ENCODE results near the gene PHACTR2.
"Not testable (repeated sequence)": the region's sequence is repeated elsewhere in the genome, so short reads cannot be mapped to it uniquely, and the experiment has no call there.

Gene PHACTR2

DNA sequence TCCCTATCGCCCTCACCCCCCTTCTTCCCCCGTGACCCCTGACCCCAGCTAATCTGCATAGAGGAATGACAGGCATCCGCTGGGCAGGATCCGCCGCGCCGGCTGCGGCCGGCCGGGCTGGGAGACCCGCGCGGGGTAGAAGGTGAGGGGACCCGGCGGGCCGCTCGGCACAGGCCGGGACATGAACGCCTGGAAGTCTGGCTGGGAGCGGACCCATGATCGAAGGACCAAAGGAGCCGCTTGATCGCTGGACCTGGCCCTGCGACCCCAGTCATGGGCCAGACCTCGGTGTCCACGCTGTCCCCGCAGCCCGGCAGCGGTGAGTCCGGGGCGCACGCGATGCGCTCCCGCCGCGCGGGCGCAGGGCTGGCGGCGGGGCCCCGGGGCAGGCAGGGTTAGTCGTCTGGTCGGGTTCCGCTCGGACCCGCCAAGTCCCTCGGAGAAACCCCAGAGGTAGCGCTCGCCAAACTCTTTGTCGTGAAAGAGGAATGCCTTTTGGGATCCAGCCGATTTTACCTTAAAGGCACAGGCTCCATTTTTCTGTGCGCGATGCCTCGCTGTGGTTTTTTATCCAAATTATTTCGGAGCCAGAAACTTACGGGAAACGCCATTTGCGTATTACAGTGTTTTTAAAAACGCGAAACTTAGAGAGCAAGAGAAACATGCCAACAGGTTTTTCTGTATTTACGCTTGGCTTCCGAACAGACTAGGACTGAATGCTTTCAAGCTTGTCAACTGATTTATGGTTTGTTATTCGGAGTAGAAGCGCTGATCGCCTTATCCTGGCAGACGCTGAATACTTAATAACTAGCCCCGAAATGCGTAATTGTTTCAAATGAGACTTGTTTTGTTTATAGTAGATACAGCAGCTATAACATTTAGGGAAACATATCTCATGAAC lies at the start of gene PHACTR2:
Gene PHACTR2, plus strand, starts transcription at position 75 of the 901 bp plus-strand sequence. Its CDS starts 199 bp downstream, at position 274.
- ATAC-seq = peak; percentile 84
- DNase-seq = peak; percentile 58

DNA sequence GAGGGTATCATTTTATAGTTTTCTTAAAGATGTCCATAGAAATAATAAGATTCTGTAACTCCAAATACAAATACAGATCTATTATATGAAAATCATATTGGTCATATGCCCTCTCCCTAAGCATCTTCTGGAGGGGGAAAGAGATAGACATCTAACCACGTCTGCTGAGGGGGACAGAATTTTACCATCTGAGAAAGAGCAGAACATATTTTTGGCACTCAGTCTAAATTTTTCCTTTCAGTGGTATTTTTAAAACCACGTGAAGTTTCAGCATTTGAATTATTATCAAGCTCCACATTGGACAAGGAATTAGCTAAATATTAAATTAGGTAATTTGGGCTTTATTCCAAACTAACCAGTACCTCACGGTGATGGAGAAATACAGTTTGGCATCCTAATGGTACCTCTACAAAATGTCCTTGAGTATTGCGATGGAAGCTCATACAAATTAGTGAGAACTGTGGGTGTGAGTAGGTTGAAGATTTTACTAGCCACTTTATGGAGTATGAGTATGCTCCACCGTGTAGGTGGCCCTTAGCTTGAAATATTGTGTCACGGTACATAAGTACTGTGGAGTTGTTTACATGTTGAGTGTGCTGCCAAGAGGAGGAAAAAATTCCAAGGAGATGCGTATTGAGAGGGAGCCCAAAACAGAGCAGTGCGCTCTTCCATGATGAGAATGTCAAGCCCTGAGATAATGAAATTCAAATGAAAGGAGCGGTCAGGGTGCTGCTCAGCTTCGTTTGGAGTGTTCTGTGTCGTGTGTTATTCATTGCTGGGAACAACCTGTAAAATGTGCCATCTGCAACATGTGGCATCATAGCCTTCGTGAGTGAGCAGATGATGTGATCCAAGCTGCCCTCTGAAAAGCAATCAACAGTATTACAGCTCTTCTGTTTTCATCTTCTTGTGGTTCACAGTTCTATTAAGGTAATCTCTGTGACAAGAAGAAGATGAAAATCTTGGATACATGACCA lies 48.4 kb upstream of the PHACTR2 start:
- no peak for DNase-seq
- ATAC-seq = peak; percentile 90

DNA sequence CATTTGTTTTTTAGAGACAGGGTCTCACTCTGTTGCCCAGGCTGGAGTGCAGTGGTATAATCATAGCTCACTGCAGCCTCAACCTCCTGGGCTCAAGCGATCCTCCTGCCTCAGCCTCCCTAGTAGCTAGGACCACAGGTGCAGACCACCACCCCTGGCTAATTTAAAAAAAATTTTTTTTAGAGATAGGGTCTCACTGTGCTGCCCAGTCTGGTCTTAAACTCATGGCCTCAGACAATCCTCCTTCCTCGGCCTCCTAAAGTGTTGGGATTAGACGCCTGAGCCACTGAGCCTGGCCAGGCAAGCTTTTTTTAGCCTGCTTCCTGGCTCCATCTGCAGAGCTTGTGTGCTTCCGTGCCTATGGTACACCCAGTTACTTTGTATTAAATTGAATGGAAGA lies 46.6 kb upstream of the PHACTR2 start:
- ATAC-seq, DNase-seq: not testable (repeated sequence)

DNA sequence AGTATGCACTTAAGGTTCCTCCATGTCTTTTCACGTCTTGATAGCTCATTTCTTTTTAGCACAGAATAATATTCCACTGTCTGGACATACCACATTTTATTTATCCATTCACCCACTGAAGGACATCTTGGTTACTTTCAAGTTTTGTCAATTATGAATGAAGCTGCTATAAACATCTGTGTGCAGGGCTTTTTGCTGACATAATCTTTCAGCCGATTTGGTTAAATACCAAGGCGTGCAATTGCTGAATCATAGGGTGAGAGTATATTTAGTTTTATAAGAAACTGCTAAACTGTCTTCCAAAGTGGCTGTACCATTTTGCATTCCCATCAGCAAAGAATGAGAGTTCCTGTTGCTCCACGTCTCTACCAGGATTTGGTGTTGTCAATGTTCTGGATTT lies 44.9 kb upstream of the PHACTR2 start:
- no peak for DNase-seq
- ATAC-seq = no peak

DNA sequence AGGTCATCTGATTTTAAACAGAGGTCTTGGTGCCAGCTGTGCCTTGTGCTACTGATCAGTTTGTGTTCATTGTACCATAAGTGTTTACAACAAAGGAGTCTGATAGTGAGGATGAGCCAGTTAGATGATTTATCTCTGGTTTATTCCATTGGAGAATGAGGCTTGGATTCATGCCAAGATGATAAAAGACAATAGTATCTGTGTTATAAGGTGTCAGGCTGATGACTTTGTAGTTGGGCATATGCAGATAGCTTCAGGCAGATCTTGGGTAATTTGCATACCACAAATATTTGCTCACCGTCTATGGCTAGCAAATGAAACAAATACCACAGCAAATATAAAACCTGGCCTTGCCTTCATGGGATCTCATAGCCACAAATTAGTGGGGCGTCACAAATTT lies 43.3 kb upstream of the PHACTR2 start:
- DNase-seq (no peak), ATAC-seq (no peak)

- DNase-seq (no peak), ATAC-seq (no peak)
Measured at GRCh38 chr6:143637691-143638090, 40.1 kb upstream of the PHACTR2 start.

- no peak for DNase-seq
- ATAC-seq = no peak
Measured at GRCh38 chr6:143642403-143642802, 35.4 kb upstream of the PHACTR2 start.

GRCh38 chr6:143647191-143647590 lies 30.6 kb upstream of the PHACTR2 start:
- peak; percentile 95 for ATAC-seq
- no peak for DNase-seq

DNA sequence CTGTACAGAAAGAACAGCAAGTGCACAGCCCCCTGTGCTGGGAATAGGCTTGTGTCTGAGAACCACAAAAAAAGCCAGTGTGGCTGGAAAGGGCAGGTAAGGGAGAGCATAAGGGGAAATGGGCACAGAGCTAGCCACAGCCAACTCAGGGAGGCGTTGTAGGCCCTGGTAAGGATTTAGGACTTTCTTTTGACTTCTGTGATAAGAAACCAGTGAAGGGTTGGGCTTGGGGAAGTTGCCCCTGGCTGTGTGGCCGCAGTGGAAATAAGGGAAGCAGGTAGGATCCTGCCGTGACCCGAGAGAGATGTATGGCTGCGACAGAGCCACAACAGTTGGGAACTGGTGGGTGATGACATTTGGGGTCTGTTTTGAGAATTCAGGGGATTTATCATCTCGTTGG lies 30.0 kb upstream of the PHACTR2 start:
- ATAC-seq = no peak
- DNase-seq = no peak

- not testable (repeated sequence) for DNase-seq, ATAC-seq
Measured at GRCh38 chr6:143649319-143649718, 28.4 kb upstream of the PHACTR2 start.

- DNase-seq, ATAC-seq: not testable (repeated sequence)
Measured at GRCh38 chr6:143651328-143651727, 26.4 kb upstream of the PHACTR2 start.

DNA sequence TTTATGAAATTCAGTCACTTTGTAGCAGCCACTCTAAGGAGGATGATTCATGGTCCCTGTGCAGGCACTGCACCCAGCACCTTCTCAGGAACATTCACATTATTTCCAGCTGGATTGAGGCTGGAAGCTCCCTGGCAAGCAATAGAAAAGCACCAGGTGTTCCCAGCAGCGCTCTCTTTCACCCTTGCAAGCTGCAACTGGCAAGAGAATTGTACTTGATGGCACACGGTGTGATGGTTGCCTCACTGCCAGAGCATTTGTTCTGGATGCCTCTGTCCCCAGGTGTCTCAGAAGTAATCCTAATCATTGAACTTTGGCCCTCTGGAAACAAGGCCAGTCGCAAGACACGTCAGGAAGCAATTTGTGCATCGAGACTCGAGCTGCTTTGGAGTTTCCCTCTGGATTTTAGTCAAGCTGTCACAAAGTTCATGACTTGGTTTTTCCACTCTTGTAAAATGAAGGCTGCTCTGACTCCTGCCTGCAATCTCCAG lies 24.9 kb upstream of the PHACTR2 start:
- ATAC-seq = no peak
- DNase-seq = no peak

DNA sequence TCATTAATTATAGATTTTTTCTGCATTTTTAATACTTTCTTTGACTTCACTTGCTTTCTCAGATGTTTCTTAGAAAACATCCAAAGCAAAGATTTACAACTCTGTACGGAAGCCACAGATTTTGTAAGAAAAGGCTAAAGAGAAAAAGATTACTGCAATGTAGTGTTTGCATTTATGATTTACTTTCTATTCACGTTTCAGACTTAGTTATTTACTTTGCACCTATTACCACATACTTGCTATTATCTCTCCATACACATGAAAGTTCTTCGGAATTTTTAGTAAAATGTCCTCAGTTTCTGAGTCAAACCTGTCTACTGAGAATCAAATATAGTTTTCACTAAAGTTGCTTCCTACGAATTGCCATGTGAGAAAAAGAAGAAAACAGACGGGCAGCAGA lies 22.2 kb upstream of the PHACTR2 start:
- no peak for ATAC-seq

DNA sequence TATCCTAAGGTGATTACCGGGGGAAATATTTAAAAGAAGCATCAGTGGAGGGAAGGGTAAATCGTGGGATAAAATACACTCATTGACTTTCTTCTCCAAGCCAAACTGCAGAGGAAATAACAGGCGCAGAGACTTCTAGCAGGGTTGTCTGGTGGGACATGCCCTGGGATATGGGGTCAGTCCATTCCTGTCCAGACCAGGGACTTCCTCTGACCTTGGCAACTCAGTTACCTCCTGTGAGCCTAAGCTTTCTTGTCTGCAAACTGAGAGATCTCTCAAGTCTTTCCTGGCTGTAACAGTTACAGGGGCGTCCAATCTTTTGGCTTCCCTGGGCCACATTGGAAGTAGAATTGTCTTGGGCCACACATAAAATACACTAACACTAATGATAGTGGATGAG lies 21.7 kb upstream of the PHACTR2 start:
- ATAC-seq = no peak
- no peak for DNase-seq

More for the DNA sequence above, 22.2 kb upstream of the PHACTR2 start:
- DNase-seq = no peak

DNA sequence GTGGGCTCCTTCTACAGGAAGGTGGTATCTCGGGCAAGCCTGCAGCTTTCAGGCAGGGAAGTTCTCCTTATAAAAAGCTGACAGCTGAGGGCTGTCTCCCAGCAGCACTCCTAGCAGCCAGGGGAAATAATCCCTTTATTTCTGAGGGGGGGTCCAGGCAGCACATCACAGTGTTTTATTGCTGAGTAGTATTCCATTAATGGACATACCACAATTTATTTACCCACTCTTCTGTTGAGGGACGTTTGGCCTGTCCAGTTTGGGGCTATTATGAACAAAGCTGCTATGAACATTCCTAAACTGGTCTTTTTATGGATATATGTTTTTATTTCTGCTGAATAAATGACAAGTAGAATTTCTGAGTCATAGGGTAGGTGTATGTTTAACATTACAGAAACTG lies 20.0 kb upstream of the PHACTR2 start:
- ATAC-seq (no peak), DNase-seq (no peak)

GRCh38 chr6:143660170-143660569 lies 17.6 kb upstream of the PHACTR2 start:
- ATAC-seq, DNase-seq: not testable (repeated sequence)

DNA sequence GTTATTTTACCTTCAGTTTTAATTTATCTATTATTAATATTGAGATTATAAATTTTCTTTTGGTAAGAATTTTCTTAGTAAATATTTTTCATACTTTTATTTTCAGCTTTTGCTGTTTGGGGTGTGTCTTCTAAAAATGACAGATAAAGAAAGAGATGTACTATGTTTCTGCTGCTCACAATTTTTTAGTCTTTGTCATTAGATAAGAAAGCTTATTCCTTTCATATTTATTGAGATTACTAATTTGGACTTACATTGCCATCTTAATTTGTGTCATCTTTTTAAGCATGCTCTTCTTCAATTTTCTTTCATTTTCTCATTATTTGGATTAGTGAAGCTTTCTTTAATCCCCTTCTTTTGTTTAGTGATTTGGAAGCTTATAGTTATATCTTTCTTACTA lies 13.6 kb upstream of the PHACTR2 start:
- ATAC-seq (no peak), DNase-seq (no peak)

GRCh38 chr6:143666007-143666406 lies 11.8 kb upstream of the PHACTR2 start:
- not testable (repeated sequence) for DNase-seq, ATAC-seq

DNA sequence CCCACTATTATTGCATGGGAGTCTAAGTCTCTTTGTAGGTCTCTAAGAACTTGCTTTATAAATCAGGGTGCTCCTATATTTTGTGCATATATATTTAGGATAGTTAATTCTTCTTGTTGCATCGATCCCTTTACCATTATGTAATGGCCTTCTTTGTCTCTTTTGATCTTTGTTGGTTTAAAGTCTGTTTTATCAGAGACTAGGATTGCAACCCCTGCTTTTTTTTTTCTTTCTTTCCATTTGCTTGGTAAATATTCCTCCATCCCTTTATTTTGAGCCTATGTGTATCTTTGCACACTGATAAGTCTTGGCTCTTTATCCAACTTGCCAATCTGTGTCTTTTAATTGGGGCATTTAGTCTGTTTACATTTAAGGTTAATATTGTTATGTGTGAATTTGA lies 8.3 kb upstream of the PHACTR2 start:
- not testable (repeated sequence) for DNase-seq, ATAC-seq

DNA sequence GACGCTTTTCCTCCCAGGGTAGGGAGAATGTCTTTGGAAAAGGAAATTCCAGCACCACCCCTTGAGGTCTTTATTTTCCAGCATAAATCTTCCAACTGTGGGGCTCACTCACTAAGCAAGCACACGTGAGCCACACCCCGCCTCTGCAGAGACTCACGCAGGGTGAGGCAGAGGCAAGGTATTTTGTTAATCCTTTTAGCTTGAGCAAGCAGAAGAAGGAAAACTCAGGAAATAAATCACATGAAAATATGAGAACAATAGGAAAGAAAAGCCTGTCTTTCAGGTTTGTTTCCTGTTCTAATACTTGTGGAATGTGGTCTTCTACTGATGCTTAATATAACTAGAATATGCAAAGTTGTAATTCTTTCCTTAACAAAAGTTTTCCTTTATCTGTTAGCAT lies 4.1 kb upstream of the PHACTR2 start:
- ATAC-seq (no peak), DNase-seq (no peak)

DNA sequence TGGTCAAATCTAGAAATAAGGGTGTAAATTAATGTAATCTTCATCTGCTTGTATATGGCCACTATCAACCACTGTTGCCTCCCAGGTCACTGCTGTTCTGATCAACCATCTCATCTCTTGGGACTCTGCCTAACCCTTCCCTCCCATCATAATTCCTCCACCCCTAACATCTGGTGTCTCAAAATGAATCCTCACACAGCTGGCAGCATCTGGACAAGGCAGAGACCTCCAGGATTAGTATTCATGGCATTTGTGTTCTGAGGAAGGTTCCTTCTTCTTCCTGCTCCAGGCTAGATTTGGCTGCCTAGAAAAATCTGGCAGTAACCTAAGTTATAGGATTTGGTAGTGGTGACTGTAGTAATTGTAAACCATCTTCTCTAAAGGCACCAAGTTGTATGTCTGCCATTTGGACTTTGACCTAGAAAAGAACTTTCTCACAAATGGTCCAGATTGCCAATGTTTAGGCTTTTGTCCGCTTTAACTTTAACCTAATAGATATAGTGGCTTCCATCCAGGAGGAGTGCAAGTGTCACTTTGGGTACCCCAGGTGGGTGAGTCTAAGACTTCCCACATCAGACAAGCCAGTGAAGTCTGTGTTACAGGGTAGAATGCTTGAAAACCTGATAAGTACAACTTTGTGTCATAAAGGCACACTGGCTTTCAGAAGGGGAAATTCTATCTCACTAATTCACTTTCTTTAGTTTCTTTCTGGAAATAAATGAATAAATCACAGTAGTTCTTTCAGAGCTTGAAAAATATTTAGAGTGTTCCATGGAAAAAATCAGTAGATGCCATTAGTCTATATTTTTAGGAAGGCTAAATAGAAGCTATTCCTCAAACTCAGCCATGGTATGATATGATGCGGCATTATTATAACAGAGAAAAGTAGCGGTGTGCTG lies 3.0 kb upstream of the PHACTR2 start:
- DNase-seq = no peak
- no peak for ATAC-seq

All from stimulated activated naive CD8-positive, alpha-beta T cell treated with anti-CD3 and anti-CD28 coated beads, Interleukin-15, Interleukin-2, amounts not matched to agents 100 U/mL and 50 U/mL, for 24 hours (primary cell).